ENCODE measurements around the gene NAA60. TPM values are rescaled to one million over a fixed set of nuclear protein-coding genes. Genes with fewer than 3 reads are reported as not detected.

NAA60 gene
- total and polyA plus RNA-seq, 9 of the 15 experiments (the other 6 are each of a cell fraction or from before 2014, with no cell fraction given): 2.1 to 49.4 (median 10.3) TPM

DNA sequence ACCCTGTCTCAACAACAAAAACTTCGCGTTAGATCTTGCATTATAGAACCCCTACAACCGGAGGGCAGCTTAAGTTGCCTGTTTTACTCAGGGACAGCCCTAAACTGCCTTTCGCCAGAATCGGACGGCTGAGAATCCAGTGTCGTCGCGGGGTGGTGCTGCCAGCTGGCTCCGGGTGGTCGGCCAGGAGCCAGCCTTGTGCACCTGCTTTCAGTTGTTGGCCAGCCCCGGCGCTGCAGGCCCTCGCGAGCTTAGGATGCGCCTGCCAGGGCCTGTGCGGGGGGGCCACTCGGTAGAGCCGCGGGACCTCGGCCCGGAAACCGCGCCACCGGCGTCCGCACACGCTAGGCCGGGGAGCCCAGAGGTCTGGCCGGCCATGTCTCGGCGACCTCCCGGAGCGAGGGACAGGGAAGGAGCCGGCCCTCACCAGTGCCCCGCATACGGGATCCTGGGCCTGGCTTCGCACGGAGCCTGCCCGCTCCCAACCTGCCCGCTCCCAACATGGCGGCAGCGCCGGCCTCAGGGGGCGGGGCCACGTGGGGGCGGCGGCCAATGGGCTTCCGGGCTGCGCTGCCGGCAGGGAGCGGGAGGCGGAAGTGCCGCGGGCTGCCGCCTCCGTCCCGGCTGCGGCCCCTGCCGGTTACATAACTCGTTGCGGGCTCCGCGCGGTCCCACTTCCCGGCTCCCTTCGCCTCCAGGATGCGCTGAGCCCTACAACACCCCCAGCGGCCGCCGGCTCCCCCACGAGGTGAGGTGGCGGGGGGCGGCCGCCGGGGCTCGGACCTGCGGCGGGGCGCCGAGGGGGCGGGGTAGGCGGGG, 14.2 kb downstream of the NAA60 start (continued):
- TF ChIP-seq, protein P1, sequence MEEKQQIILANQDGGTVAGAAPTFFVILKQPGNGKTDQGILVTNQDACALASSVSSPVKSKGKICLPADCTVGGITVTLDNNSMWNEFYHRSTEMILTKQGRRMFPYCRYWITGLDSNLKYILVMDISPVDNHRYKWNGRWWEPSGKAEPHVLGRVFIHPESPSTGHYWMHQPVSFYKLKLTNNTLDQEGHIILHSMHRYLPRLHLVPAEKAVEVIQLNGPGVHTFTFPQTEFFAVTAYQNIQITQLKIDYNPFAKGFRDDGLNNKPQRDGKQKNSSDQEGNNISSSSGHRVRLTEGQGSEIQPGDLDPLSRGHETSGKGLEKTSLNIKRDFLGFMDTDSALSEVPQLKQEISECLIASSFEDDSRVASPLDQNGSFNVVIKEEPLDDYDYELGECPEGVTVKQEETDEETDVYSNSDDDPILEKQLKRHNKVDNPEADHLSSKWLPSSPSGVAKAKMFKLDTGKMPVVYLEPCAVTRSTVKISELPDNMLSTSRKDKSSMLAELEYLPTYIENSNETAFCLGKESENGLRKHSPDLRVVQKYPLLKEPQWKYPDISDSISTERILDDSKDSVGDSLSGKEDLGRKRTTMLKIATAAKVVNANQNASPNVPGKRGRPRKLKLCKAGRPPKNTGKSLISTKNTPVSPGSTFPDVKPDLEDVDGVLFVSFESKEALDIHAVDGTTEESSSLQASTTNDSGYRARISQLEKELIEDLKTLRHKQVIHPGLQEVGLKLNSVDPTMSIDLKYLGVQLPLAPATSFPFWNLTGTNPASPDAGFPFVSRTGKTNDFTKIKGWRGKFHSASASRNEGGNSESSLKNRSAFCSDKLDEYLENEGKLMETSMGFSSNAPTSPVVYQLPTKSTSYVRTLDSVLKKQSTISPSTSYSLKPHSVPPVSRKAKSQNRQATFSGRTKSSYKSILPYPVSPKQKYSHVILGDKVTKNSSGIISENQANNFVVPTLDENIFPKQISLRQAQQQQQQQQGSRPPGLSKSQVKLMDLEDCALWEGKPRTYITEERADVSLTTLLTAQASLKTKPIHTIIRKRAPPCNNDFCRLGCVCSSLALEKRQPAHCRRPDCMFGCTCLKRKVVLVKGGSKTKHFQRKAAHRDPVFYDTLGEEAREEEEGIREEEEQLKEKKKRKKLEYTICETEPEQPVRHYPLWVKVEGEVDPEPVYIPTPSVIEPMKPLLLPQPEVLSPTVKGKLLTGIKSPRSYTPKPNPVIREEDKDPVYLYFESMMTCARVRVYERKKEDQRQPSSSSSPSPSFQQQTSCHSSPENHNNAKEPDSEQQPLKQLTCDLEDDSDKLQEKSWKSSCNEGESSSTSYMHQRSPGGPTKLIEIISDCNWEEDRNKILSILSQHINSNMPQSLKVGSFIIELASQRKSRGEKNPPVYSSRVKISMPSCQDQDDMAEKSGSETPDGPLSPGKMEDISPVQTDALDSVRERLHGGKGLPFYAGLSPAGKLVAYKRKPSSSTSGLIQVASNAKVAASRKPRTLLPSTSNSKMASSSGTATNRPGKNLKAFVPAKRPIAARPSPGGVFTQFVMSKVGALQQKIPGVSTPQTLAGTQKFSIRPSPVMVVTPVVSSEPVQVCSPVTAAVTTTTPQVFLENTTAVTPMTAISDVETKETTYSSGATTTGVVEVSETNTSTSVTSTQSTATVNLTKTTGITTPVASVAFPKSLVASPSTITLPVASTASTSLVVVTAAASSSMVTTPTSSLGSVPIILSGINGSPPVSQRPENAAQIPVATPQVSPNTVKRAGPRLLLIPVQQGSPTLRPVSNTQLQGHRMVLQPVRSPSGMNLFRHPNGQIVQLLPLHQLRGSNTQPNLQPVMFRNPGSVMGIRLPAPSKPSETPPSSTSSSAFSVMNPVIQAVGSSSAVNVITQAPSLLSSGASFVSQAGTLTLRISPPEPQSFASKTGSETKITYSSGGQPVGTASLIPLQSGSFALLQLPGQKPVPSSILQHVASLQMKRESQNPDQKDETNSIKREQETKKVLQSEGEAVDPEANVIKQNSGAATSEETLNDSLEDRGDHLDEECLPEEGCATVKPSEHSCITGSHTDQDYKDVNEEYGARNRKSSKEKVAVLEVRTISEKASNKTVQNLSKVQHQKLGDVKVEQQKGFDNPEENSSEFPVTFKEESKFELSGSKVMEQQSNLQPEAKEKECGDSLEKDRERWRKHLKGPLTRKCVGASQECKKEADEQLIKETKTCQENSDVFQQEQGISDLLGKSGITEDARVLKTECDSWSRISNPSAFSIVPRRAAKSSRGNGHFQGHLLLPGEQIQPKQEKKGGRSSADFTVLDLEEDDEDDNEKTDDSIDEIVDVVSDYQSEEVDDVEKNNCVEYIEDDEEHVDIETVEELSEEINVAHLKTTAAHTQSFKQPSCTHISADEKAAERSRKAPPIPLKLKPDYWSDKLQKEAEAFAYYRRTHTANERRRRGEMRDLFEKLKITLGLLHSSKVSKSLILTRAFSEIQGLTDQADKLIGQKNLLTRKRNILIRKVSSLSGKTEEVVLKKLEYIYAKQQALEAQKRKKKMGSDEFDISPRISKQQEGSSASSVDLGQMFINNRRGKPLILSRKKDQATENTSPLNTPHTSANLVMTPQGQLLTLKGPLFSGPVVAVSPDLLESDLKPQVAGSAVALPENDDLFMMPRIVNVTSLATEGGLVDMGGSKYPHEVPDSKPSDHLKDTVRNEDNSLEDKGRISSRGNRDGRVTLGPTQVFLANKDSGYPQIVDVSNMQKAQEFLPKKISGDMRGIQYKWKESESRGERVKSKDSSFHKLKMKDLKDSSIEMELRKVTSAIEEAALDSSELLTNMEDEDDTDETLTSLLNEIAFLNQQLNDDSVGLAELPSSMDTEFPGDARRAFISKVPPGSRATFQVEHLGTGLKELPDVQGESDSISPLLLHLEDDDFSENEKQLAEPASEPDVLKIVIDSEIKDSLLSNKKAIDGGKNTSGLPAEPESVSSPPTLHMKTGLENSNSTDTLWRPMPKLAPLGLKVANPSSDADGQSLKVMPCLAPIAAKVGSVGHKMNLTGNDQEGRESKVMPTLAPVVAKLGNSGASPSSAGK (IDR thresholded peaks at IDR 0.05): peak; percentile 95
- TF ChIP-seq DPF2 (IDR thresholded peaks at IDR 0.05) (no peak), RUNX1 (IDR thresholded peaks at IDR 0.05; ENCODE audit: low read depth) (no peak), MEIS2 (IDR thresholded peaks at IDR 0.05; ENCODE audit: partially characterized antibody) (no peak), RBM17 (IDR thresholded peaks at IDR 0.05; ENCODE audit: borderline replicate concordance, low read depth, low read length) (no peak), NR2C1 (IDR thresholded peaks at IDR 0.05) (peak; percentile 32; the same call in 1 of the 2 replicates), NR2C1 (tag; IDR thresholded peaks at IDR 0.05) (0 out of 2 replicates have a peak, but pooled peaks have one; percentile 20), ARNT (IDR thresholded peaks at IDR 0.05) (no peak), NELFE (IDR thresholded peaks at IDR 0.05; ENCODE audit: insufficient read depth, insufficient read length) (no peak)
- TF ChIP-seq, protein P2, sequence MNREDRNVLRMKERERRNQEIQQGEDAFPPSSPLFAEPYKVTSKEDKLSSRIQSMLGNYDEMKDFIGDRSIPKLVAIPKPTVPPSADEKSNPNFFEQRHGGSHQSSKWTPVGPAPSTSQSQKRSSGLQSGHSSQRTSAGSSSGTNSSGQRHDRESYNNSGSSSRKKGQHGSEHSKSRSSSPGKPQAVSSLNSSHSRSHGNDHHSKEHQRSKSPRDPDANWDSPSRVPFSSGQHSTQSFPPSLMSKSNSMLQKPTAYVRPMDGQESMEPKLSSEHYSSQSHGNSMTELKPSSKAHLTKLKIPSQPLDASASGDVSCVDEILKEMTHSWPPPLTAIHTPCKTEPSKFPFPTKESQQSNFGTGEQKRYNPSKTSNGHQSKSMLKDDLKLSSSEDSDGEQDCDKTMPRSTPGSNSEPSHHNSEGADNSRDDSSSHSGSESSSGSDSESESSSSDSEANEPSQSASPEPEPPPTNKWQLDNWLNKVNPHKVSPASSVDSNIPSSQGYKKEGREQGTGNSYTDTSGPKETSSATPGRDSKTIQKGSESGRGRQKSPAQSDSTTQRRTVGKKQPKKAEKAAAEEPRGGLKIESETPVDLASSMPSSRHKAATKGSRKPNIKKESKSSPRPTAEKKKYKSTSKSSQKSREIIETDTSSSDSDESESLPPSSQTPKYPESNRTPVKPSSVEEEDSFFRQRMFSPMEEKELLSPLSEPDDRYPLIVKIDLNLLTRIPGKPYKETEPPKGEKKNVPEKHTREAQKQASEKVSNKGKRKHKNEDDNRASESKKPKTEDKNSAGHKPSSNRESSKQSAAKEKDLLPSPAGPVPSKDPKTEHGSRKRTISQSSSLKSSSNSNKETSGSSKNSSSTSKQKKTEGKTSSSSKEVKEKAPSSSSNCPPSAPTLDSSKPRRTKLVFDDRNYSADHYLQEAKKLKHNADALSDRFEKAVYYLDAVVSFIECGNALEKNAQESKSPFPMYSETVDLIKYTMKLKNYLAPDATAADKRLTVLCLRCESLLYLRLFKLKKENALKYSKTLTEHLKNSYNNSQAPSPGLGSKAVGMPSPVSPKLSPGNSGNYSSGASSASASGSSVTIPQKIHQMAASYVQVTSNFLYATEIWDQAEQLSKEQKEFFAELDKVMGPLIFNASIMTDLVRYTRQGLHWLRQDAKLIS (CRISPR knock-in tag; IDR thresholded peaks at IDR 0.05): 0 out of 2 replicates have a peak, but pooled peaks have one; percentile 34
- TF ChIP-seq, protein P3, sequence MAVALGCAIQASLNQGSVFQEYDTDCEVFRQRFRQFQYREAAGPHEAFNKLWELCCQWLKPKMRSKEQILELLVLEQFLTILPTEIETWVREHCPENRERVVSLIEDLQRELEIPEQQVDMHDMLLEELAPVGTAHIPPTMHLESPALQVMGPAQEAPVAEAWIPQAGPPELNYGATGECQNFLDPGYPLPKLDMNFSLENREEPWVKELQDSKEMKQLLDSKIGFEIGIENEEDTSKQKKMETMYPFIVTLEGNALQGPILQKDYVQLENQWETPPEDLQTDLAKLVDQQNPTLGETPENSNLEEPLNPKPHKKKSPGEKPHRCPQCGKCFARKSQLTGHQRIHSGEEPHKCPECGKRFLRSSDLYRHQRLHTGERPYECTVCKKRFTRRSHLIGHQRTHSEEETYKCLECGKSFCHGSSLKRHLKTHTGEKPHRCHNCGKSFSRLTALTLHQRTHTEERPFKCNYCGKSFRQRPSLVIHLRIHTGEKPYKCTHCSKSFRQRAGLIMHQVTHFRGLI (CRISPR knock-in tag; IDR thresholded peaks at IDR 0.05): no peak
